GM10847 (cell line): ENCODE results near the gene SCLY.

Experiments used
- POLR2A ChIP-seq: IDR thresholded peaks from 2 replicates; pipeline ENCODE4 v1.6.1; 2011; ENCODE audit not compliant: insufficient read length; ENCODE audit errors: extremely low read depth

The SCLY gene

DNA sequence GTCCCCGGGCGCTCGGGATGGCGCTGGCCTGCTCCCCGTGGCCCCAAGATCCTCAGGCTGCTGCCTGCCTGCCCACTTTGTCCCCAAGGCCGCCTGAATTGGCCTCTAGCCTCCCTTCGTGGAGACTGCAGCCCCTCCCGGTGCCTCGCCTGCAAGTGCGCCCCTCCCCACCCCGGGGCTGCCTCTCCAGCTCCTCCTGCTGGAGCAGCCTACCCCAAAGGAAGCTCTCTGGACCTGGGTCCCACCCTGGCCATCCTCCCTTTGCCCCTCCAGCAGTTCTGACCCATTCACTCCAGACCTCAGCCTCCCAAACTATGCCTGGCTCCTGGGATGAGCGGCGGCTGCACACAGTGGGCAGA lies 45.5 kb downstream of the SCLY start:
- no peak for TF ChIP-seq POLR2A

DNA sequence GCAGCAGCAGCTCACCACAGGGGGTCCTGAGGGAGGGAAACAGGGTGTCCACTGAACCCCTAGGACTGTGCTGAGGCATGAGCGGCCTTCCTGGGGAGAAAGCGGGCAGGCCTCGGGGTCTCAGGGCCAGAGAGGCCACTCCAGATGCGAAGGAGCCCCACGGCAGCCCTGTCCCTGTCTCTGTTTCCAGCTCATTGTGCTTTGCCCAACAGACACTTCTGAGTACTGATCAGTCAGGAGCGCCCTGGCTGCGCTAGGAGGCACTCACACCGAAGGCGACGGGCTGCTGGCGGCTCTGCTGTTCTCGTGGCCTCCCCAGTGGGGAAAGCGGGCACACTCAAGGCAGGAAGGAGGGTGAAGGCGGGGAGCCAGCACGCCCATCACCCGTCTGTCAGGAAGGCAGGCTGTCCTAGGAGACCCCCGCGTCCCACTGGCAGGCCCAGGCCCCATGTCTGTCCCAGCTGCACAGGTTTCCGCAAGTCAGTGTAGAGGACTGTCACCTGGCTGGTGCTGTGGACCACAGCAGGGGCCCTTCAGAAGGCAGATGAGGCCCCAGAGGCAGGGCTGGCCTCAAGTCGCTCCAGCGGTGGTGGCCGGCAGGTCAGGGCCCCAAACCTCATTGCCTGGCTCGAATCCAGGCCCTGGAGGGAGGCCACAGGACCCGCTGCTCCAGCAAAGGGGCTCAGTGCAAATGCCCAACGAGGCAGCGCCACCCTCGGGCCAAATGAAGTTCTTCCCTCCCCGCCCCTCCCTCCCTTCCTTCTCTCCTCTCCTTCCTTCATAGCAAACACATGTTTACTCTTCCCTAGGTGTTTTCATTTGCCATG lies 46.1 kb downstream of the SCLY start:
- TF ChIP-seq POLR2A: no peak

DNA sequence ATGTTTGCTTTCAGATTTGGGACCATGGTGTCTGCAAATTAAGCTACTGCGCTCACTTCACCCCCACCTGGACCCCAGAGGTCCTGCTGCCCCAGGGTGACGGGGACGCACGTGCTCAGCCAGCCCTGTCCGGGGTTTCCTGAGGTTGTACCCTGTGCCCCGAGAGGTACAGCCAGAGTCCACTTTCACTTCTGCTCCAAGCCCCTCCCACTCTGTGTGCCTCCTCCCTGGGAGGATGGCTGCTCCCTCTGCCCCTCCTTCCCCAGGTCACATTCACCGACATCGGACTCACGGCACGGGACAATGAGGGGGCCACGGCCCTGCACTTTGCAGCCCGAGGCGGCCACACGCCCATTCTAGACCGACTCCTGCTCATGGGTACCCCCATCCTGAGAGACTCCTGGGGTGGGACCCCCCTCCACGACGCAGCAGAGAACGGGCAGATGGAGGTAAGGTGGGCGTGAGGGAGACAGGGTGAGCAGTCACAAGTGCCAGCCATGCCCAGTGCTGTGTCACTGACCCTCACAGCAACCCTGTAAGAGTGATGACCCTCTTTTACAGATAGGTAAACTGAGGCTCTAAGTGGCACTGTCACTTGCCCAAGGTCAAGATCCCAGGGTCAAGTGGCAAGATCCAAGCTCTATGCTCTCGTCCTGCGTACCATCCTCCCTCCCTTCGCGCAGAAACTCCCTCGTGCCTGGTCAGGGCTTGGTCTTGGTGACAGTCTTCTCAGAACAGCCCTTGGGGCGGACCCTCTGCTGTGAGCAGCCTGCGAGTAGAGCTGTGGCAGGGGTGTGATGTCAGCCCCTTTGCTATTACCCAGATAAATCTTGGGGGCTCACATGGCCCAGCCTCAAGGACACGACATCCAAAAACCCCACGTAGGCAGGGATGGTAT lies 47.0 kb downstream of the SCLY start:
- TF ChIP-seq POLR2A: no peak

DNA sequence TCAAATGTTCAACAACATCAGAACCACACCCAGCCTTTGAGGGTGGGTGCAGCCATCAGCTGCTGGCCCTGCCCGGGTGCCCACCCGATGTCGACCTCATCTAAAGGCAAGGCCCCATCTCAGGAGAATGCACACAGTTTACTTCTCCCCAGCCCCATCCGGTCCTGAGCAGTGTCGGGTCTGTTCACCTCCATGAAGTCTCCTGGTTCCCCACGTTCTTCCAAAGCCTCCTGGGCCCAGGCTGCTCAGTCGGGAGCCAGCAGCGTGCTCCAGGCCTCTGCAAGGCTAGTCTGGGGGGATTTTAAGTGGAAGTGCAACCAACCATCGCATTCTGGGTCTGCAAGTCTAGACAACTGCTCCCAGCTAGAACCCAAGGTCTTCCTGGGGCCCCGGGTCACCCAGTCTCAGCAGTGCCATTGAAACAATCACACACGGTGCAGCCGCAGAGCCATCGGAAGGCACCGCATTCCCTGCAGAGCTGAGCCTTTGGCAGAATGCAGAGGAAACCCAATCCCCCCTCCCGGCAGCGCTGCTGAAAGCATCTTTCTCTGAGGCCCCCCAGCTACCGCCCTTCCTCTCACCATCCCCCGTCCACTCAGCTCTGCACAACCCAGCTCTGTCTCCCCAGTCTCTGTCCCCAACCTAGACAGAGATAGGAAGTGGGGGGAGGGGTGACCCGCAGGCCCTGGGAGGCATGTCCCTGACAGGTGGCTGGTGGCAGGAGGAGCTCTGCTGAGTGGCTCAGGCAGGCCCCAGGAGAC lies 47.8 kb downstream of the SCLY start:
- TF ChIP-seq POLR2A: no peak

DNA sequence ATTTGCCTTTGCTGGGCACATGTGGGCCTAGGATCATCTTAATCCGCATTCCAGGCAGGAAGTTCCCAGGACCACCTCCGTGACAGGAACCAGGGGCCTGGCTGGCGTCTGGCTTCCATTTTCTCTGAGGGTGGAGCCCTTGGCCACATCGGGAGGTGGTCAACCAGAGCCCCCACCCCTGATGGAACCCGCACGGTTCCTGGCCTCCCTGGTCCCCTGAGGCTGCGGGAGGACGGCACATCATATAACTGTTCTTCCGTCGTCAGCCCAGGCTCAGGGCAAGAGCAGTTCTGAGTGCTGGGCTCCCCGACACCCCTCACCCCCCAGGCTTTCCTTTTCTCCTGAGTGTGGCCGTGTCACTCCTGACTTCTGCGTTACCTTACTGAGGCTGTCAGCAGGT lies 52.8 kb downstream of the SCLY start:
- no peak for TF ChIP-seq POLR2A

DNA sequence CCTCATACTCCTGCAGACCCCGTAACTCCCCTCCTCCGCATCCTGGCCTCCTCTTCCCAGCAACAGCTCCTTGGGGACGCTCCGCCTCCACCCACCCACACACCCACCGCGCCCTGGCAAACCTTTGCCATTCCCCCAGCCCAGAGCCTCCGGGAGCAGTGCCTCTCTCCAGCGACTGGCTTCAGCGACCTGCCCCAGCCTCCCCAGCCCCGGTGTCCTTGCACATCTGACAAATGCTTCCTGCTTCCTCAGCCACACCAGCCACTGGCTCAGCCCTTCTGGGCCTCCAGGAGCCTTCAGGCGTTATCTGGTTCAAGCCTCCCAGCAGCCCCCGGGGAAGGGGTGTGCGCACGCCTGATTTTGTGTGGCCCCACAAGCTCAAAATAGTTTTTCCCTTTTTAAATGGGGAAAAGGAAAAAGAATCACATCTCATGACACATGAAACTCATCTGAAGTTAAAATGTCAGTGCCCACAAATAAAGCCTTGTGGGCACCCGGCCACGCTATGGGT lies 53.6 kb downstream of the SCLY start:
- TF ChIP-seq POLR2A: no peak

DNA sequence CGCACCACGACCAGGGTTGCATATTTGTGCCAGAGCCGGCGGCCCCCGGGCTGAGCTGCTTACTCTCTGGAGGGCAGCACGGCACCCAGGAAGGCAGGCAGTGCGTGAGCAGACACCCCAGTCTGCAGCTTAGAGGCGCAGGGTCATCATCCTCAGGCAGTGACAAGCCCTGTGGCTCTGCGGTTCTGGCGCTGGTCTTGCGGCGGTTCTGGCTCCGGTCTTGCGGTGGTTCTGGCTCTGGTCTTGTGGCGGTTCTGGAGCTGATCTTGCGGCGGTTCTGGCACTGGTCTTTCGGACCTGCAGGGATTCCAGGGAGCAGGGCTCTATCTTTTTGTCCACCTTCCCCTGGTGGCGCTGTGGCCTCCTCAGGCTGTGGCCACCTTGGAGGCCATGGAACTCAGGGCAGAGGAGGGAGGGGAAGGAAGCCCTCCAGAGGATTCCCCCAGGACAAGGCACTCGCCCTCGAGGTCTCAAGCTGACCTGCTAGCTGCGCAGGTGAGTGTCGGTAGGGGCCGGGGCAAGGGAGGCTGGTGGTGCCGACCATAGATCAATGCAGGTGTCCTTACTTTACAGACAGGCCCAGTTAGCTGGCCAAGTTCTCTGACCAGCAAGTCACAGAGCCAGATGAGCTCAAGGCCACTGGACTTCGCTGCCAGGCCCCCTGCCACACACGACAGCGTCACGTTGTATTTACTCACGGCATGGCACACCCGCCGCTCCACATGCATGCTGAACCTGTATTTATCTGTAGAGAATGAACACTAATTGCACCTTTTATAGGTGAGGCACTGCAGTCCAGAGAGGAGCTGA lies 54.3 kb downstream of the SCLY start:
- TF ChIP-seq POLR2A: no peak

DNA sequence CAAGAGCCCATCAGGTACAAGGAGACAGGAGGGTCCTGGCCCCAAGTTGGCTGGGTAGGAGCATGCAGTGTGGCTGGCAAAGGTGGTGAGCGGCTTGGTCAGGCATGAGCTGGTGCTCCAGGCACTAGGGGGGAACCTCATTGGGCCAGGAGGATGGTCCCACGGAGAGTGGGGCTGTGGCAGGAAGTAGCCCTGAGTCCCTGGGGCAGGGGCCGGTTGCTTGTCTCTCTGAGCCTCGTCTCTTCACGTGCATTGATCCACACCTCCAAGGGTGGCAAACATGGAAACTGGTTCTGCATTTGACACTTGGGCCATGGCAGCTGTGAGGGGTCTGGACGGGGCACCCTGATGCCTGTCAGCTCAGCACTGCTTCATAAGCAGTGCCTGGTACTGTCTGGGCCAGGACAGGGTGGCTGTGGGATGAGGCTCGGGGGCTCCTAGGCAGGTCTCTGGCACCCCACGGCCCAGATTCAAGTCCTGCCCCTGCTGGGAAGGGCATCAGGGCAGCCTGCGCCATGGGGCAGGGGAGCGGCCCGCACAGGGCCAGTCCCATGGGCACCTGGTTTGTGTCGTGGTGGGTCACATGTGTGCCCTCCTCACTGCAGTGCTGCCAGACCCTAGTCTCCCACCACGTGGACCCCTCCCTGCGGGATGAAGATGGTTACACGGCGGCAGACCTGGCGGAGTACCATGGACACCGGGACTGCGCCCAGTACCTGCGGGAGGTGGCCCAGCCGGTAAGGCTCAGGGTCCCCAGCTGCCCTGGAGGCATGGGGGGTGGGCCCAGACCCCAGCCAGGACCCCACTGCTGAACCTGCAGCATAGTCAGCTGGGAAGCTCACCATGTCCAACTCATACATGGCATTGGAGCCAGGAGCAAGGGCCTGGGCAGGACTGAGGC lies 55.7 kb downstream of the SCLY start:
- no peak for TF ChIP-seq POLR2A

DNA sequence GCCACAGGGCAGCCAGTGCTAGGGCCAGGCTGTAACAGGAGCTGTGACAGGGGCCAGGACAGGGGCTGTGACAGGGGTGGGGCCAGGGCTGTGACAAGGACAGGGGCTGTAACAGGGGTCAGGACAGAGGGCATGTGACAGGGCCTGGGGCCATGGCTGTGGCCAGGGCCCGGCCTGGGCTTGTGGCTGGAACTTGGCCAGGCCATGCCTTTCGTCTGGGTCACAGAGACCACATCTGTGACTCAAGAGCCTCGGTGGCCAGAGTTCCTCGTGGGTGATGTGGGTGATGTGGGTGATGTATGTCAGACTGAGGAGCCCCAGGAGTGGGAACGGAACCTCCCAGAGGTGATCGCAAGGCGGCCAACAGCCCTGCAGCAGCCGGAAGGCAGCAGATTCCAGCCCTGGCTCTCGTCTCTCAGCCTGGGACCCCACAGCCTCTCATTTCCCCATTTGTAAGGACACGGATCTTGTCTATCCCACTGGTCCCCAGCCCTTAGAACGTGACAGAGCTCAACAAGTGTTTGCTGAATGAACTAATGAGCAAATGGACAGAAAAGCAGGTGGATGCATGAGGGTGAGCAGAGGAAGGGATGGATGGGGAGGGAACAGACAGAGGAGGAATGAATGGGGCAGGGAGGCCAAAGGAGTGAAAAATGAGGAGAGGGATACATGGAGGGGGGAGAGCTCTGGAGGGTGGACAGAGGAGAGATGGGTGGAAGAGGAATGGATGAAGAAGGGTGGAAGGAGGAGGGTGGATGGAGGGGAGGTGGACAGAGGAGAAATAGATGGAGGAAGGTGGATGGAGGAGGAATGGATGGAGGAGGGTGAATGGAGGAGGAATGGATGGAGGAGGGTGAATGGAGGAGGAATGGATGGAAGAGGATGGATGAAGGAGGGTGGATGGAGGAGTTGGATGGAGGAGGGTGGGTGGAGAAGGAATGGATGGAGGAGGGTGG lies 56.7 kb downstream of the SCLY start:
- TF ChIP-seq POLR2A: no peak

DNA sequence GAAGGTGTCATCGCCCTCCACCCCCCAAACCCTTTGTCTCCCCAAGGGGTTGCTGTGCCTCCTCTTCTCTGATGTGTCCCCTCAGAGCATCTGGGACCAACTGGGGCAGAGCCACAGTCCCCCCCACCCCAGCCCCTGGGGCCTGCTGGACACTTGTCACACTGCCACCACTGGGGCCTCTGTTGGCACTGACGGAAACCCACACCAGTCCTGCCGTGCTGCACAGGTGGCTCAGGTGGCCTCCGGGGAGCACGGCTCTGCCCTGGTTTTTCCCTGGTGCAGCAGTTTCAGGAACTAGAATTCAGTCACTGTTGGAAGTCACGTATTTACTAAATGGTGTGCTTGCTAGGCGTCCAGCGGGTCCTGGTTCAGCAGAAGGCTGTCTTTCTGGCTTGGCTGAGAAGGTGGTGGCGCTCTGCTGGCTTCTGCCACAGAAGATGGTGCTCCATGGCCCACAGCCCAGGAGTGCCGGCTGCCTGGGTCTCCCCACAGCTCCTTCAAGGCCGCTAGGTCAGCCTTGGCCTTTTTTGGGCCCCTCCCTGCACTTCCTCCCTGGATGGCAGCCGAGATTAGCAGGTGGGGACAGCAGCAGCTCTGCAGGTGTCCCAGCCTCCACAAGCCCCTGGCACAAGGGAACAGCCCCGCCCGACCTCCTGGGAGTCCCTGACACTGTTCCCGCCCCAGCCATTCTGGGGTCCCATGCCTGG lies 59.1 kb downstream of the SCLY start:
- TF ChIP-seq POLR2A: no peak

DNA sequence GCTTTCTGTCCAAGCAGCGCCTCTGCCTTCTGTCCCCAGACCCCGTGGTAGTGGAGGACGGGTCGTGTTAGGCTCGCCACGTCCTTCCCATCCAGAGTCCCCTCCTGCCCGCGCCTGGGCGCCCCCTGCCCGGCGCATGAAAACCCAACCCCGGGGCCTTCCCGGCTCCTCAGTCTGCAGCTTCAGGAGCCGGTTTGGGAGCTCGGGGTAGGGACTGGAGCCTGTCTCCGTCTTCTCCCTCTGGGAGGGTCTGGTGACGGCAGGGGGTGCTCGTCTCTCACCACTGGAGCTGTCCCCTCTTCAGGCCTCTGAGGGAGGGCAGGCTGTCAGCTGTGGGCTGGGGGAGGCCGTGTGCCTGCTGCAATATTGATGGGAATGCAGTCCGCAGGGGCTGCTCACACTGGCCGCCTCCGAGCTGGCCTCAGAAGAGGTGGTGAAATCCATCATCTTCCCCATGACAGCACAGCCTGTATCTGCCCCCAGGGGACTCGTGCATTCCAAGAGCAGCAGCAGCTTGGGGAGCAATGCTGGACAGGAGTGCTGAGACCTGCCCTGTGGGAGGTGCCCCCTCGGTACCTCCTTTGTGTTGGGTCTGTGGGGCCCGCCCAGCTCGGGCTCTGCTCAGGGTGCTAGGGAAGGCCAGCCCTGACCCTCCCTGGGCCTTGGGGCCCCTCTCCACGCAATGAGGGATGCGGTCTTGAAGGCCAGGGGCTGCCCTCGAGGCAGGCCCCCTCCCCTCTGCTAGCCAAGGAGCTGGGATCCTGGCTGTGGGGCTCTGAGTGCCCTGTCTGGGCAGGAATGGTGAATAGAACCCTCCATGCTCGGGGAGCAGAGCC lies 59.9 kb downstream of the SCLY start:
- no peak for TF ChIP-seq POLR2A
